ENCODE results near the gene RAB37.

DNA sequence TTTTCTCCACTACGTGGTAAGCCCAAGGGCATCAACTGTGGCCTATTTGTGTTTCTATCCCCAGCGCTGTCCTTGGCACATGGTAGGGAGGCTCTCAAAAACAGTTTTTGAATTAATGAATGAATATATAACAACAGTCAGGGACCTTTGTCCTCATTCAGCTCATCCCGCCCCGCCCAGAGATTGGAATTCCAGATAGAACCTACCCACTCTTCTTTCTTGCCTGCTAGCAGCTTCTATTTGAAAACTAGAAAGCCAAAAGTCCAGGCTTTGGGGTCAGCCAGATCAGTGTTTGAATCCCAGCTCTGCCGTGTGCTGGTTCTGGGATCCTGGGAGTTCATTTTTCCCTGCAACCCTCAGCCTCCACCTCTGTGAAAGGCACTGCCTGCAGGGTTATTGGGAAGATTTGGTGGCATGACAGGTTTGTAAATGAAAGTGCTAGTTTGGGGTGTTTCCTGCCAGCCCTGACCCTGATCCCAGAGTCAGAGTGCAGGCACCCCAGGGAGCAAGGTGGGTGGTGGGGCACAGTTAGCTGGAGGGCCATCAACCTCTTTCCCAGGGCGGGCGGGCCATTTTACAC lies 15.9 kb downstream of the RAB37 start:
- no peak for TF ChIP-seq POLR2AphosphoS5 (IDR thresholded peaks at IDR 0.05)
- TF ChIP-seq CTCF (IDR thresholded peaks at IDR 0.05), result no peak
- no peak for TF ChIP-seq POLR2A (IDR thresholded peaks at IDR 0.05)
- no peak for TF ChIP-seq EP300 (IDR thresholded peaks at IDR 0.05)
